Mesothelial cell of epicardium (in vitro differentiated cells): ENCODE data around the gene CHRM3. TPM values are rescaled to one million over a fixed set of nuclear protein-coding genes. Genes with fewer than 3 reads are reported as not detected.

Source experiments
- DNase-seq, 2 experiments: peaks; one replicate each; pipeline ENCODE4 v3.0.0; 2021; ENCODE audit warnings: low spot score in 2 of 2; ENCODE audit not compliant: unreplicated experiment in 2 of 2
- H3K27ac Mint-ChIP-seq: 2 replicates; pipeline ENCODE4 v1.8.0; 2021; ENCODE audit warnings: mixed read lengths
- H3K27me3 Mint-ChIP-seq: 2 replicates; pipeline ENCODE4 v1.8.0; 2021; ENCODE audit warnings: low read depth, mixed read lengths
- H3K36me3 Mint-ChIP-seq: 2 replicates; pipeline ENCODE4 v1.8.0; 2021; ENCODE audit warnings: mixed read lengths
- H3K4me1 Mint-ChIP-seq: 2 replicates; pipeline ENCODE4 v1.8.0; 2021; ENCODE audit warnings: mixed read lengths
- H3K4me3 Mint-ChIP-seq: 2 replicates; pipeline ENCODE4 v1.8.0; 2021; ENCODE audit warnings: mild to moderate bottlenecking, moderate library complexity, mixed read lengths
- H3K9me3 Mint-ChIP-seq: 2 replicates; pipeline ENCODE4 v1.8.0; 2021; ENCODE audit warnings: mixed read lengths
- total RNA-seq: library from RNA; stranded (reverse); gene quantifications from 3 replicates; pipeline ENCODE4 v1.2.1, GENCODE V29; 2021
- TF ChIP-seq, protein P1 (sequence below): fragments of 200-600 bp; sonication (generic); IDR thresholded peaks from one replicate; pipeline ENCODE4 v1.5.0; 2021; ENCODE audit warnings: antibody characterized with exemption; ENCODE audit not compliant: unreplicated experiment

Gene CHRM3
- total RNA-seq, 1 donor from 2014 or later, result 5.4 TPM

DNA sequence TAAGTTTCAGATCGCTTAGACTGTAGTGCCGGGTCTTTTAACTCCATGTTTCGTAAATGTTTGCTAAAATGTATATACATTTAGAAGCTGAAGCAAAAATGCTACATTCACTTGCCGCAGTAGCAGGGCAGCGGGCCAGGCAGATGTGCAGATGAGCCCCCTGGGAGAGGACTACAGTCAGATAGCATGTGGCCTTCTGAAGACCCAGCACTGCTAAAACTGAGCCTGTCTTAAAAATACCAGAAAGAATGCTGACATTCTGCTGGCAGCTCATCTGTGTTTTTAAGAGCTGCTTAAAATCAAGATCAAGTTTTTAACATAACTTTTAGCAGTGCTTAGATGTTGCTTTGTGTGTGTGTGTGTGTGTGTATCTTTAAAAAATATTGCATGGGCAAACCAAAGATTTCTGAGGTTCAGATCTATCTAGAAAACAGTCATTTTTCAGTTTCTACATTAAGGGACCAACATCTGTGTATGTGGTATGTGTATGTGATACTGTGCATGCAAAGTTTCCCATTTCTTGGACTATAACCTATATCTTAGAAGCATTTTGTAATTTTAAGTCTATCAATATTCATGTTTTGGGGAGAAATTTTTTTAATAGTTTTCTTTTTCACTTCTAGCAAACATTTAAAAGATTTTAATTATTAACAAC lies 31.7 kb downstream of the CHRM3 start:
- Mint-ChIP-seq H3K4me1 (peaks cover 10% of the 10 kb centered on the region), H3K27ac (no peak overlapping the region), H3K4me3 (no peak overlapping the region), H3K9me3 (no peaks in the 10 kb centered on the region), H3K36me3 (no peaks in the 10 kb centered on the region), H3K27me3 (no peaks in the 10 kb centered on the region)
- DNase-seq, result no peak
- TF ChIP-seq, protein P1, sequence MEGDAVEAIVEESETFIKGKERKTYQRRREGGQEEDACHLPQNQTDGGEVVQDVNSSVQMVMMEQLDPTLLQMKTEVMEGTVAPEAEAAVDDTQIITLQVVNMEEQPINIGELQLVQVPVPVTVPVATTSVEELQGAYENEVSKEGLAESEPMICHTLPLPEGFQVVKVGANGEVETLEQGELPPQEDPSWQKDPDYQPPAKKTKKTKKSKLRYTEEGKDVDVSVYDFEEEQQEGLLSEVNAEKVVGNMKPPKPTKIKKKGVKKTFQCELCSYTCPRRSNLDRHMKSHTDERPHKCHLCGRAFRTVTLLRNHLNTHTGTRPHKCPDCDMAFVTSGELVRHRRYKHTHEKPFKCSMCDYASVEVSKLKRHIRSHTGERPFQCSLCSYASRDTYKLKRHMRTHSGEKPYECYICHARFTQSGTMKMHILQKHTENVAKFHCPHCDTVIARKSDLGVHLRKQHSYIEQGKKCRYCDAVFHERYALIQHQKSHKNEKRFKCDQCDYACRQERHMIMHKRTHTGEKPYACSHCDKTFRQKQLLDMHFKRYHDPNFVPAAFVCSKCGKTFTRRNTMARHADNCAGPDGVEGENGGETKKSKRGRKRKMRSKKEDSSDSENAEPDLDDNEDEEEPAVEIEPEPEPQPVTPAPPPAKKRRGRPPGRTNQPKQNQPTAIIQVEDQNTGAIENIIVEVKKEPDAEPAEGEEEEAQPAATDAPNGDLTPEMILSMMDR, result no peak

DNA sequence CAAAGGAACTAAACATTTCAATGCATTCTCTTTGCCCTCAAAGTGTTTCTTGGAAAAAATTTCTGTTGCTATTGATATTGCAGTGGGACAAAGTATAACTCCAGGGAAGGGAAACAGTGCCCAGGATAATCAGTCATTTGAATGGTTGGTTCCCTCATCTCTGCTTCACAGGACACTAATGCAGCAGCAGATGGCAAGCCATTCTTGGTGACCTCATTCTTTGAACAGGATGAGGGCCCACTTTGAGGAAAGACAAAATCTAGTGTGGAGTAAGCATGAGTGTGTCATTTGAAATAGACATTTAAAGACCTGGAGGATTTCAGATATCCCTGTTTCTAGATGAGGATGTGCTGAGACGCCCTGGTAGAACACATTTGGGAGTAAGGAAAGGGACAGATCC lies 32.3 kb downstream of the CHRM3 start:
- Mint-ChIP-seq H3K36me3 (no peaks in the 10 kb centered on the region), H3K4me3 (no peak overlapping the region)

DNA sequence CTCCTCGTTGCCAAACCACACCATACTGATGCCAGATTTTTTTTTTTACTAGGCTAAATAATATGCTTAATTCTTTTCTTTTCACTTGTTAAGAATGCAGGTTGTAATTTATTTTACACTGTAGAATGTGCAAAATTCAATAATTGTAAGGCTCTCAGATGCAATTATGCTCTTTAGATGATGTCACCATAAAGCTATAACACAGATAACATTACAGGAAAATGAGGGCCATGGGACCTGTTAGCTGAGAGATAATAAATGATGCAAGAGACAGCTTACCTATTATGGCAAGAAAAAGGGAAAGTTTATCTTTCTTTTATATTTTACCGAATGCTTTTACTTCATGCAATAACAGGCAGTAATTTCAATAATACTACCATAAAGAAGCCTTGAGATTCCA lies 35.4 kb downstream of the CHRM3 start:
- peaks cover 12% of the 10 kb centered on the region for H3K4me1 Mint-ChIP-seq
- no peak overlapping the region for H3K27ac Mint-ChIP-seq
- H3K9me3 Mint-ChIP-seq, result no peaks in the 10 kb centered on the region
- H3K36me3 Mint-ChIP-seq, result no peaks in the 10 kb centered on the region
- no peak overlapping the region for H3K4me3 Mint-ChIP-seq
- no peaks in the 10 kb centered on the region for H3K27me3 Mint-ChIP-seq
- no peak for DNase-seq
- TF ChIP-seq, protein P1, result no peak

More for the DNA sequence above, 32.3 kb downstream of the CHRM3 start:
- TF ChIP-seq, protein P1, result no peak
- Mint-ChIP-seq H3K9me3 (no peaks in the 10 kb centered on the region), H3K27ac (no peak overlapping the region), H3K27me3 (no peaks in the 10 kb centered on the region), H3K4me1 (peaks cover 12% of the 10 kb centered on the region)
- DNase-seq, result no peak

DNA sequence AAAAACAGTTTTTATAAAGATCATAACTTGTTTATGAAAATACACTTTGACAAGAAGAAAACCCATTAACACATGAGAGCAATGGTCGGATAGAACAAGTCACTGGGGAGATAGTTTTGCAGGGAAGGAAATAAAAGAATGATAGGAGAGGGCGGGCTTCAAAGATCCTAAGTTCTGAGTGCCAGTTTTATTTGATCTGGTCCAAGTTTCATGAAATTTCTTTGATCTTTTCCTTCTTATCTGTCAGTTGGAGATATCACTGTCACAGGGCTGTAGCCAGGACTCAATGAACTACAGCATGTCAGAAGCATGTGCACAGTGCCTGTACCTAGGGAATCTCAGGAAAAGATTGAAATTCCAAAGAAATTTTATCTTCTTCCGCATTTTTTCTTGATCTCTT lies 36.5 kb downstream of the CHRM3 start:
- Mint-ChIP-seq H3K27ac (no peak overlapping the region), H3K36me3 (no peaks in the 10 kb centered on the region), H3K27me3 (no peaks in the 10 kb centered on the region), H3K4me1 (peaks cover 9% of the 10 kb centered on the region), H3K9me3 (no peaks in the 10 kb centered on the region), H3K4me3 (no peak overlapping the region)
- TF ChIP-seq, protein P1, result no peak
- DNase-seq, result no peak

DNA sequence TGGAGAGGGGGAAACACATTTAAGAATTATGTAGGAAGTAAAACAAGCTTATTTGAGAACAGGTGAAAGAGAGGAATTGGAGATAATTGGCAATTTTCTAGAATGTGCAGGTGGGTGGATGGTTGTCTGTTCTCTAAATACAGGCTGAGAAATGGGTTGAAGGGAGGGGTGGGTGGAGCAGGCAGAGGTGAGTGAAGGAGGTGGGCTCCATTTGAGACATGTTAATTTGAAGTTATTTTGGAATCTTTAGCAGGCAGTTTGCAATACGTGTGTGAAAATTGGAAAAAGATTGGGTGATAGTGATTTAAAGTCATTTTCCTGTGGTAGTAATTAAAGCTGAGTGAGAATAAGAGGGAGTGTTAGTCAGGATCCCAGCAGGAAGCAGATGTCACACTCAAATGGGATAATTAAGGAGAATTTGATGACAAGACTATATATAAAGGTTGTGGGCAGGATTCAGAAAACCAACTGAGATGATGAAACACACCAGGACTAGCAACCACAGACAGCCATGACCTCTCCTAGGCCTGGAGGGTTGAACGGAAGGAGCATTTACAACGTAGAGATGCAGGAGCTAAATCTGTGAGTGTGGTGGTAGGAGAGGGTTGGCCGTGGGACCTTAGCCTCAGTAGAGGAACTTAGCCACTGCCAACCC lies 40.6 kb downstream of the CHRM3 start:
- Mint-ChIP-seq H3K27me3 (no peaks in the 10 kb centered on the region), H3K9me3 (no peaks in the 10 kb centered on the region), H3K36me3 (no peaks in the 10 kb centered on the region), H3K4me3 (no peak overlapping the region), H3K27ac (no peak overlapping the region), H3K4me1 (peaks cover 16% of the 10 kb centered on the region)
- TF ChIP-seq, protein P1, result no peak
- no peak for DNase-seq
